ENCODE results near the gene DNAJB2. TPM values are rescaled to one million over a fixed set of nuclear protein-coding genes. Genes with fewer than 3 reads are reported as not detected.

Gene DNAJB2
- total and polyA plus RNA-seq, 2 experiments from 2014 or later, result 60.6 to 182 TPM

- no peaks in the 10 kb centered on the region for H3K36me3 ChIP-seq
- H3K4me3 ChIP-seq, result no peak overlapping the region
- H3K9me3 ChIP-seq (ENCODE audit: low read depth), result no peaks in the 10 kb centered on the region
- no peaks in the 10 kb centered on the region for H3K4me1 ChIP-seq (ENCODE audit: low read depth)
- no peak for DNase-seq (ENCODE audit: low read depth in 1 of 2, low spot score in 1 of 2)
- no peak overlapping the region for H3K27ac ChIP-seq
- H3K27me3 ChIP-seq, result no peaks in the 10 kb centered on the region
- TF ChIP-seq CTCF (IDR thresholded peaks at IDR 0.05; ENCODE audit: low read depth, low read length), result no peak
These were observed 11.4 kb downstream of the DNAJB2 start for GRCh38 chr2:219290381-219291171.

GRCh38 chr2:219291394-219291793, 12.2 kb downstream of the DNAJB2 start:
- no peaks in the 10 kb centered on the region for H3K36me3 ChIP-seq
- H3K9me3 ChIP-seq (ENCODE audit: low read depth), result no peaks in the 10 kb centered on the region
- TF ChIP-seq CTCF (IDR thresholded peaks at IDR 0.05; ENCODE audit: low read depth, low read length), result no peak
- H3K4me1 ChIP-seq (ENCODE audit: low read depth), result no peaks in the 10 kb centered on the region
- no peak overlapping the region for H3K4me3 ChIP-seq
- no peak for DNase-seq (ENCODE audit: low read depth in 1 of 2, low spot score in 1 of 2)
- no peak overlapping the region for H3K27ac ChIP-seq
- H3K27me3 ChIP-seq, result no peaks in the 10 kb centered on the region

GRCh38 chr2:219291910-219292490, 12.8 kb downstream of the DNAJB2 start:
- Histone ChIP-seq H3K9me3 (ENCODE audit: low read depth) (no peaks in the 10 kb centered on the region), H3K27me3 (no peaks in the 10 kb centered on the region), H3K4me1 (ENCODE audit: low read depth) (no peaks in the 10 kb centered on the region), H3K4me3 (no peak overlapping the region), H3K27ac (no peak overlapping the region), H3K36me3 (no peaks in the 10 kb centered on the region)
- TF ChIP-seq CTCF (IDR thresholded peaks at IDR 0.05; ENCODE audit: low read depth, low read length), result no peak
- DNase-seq (ENCODE audit: low read depth in 1 of 2, low spot score in 1 of 2), result no peak

- DNase-seq (ENCODE audit: low read depth in 1 of 2, low spot score in 1 of 2), result no peak
- H3K9me3 ChIP-seq (ENCODE audit: low read depth), result no peaks in the 10 kb centered on the region
- H3K4me1 ChIP-seq (ENCODE audit: low read depth), result no peaks in the 10 kb centered on the region
- no peaks in the 10 kb centered on the region for H3K27me3 ChIP-seq
- no peak overlapping the region for H3K27ac ChIP-seq
- no peak overlapping the region for H3K4me3 ChIP-seq
- TF ChIP-seq CTCF (IDR thresholded peaks at IDR 0.05; ENCODE audit: low read depth, low read length), result no peak
- no peaks in the 10 kb centered on the region for H3K36me3 ChIP-seq
These were observed 13.4 kb downstream of the DNAJB2 start for GRCh38 chr2:219292616-219293015.

- Histone ChIP-seq H3K27ac (no peak overlapping the region), H3K36me3 (no peaks in the 10 kb centered on the region), H3K4me1 (ENCODE audit: low read depth) (no peaks in the 10 kb centered on the region), H3K27me3 (no peaks in the 10 kb centered on the region), H3K4me3 (no peak overlapping the region), H3K9me3 (ENCODE audit: low read depth) (no peaks in the 10 kb centered on the region)
- no peak for DNase-seq (ENCODE audit: low read depth in 1 of 2, low spot score in 1 of 2)
- TF ChIP-seq CTCF (IDR thresholded peaks at IDR 0.05; ENCODE audit: low read depth, low read length), result no peak
These were observed 14.6 kb downstream of the DNAJB2 start for GRCh38 chr2:219293736-219294231.
